Heart right ventricle (tissue), 16 donors: ENCODE data around the gene LILRA5. TPM values are rescaled to one million over a fixed set of nuclear protein-coding genes. Genes with fewer than 3 reads are reported as not detected.

Experiments
- ATAC-seq, 8 donors: fragments of 200-7000 bp; cut with Tn5 transposase; one replicate each; pipeline ENCODE4 v1.9.1; 2020; ENCODE audit warnings: mild to moderate bottlenecking in 8 of 8, moderate library complexity in 8 of 8, moderate number of reproducible peaks in 1 of 8
- DNase-seq, 2 donors: peaks; one replicate each; pipeline ENCODE4 v3.0.0-alpha.2; 2020
- H3K27ac ChIP-seq, 10 donors: fragments of 200-600 bp; sonication (generic) in 2 of 10; one replicate each; pipeline versions ENCODE4 v1.5.0 to v1.8.0; 2020 to 2022; ENCODE audit warnings: mild to moderate bottlenecking in 3 of 10
- H3K27me3 ChIP-seq, 7 donors: fragments of 200-600 bp; one replicate each; pipeline ENCODE4 v1.8.0; 2021 to 2022; ENCODE audit warnings: mild to moderate bottlenecking in 2 of 7
- H3K36me3 ChIP-seq, 9 donors: fragments of 200-600 bp; sonication (generic) in 1 of 9; one replicate each; pipeline versions ENCODE4 v1.5.0 to v1.8.0; 2020 to 2022; ENCODE audit warnings: mild to moderate bottlenecking in 2 of 9
- H3K4me1 ChIP-seq, 9 donors: fragments of 200-600 bp; sonication (generic) in 1 of 9; one replicate each; pipeline versions ENCODE4 v1.5.0 to v1.8.0; 2020 to 2022; ENCODE audit warnings: mild to moderate bottlenecking in 4 of 9
- H3K4me3 ChIP-seq, 10 donors: fragments of 200-600 bp; sonication (generic) in 2 of 10; one replicate each; pipeline versions ENCODE4 v1.5.0 to v1.8.0; 2020 to 2022; ENCODE audit warnings: mild to moderate bottlenecking in 7 of 10, moderate library complexity in 2 of 10
- H3K9me3 ChIP-seq, 11 donors: fragments of 200-600 bp in 10 of 11; sonication (generic) in 2 of 11; one replicate each; pipeline versions ENCODE4 v1.5.0 to v1.8.0; 2013 to 2022; ENCODE audit warnings: mild to moderate bottlenecking in 2 of 11, control low read depth in 1 of 11, moderate library complexity in 1 of 11
- WGBS, 2 donors: extraction: QIAGEN DNeasy Blood & Tissue Kit; methylation state at CpG; one replicate each; pipeline ENCODE4 v1.1.7; 2013; ENCODE audit warnings: inconsistent platforms in 1 of 2; 5-methylcytosine and 5-hydroxymethylcytosine counted together
- intact Hi-C, 10 donors: fragments of 100-400 bp; cut with DNase I; formaldehyde crosslinking; loops; one replicate each; pipeline versions ENCODE4 v1.11.1 to v1.14.2; 2022
- polyA plus RNA-seq, 2 donors: library from polyadenylated mRNA; stranded (reverse); fragments of 200-250 nt; gene quantifications; one replicate each; pipeline ENCODE4 v1.2.3, GENCODE V29; 2013
- total RNA-seq, 10 donors: library from RNA; stranded (reverse); fragmentation: NEBNext Ultra II Directional in 3 of 10; extraction: Animal tissue kit (Norgen Biotek cat#: 25700) in 3 of 10; gene quantifications; one replicate each; pipeline versions ENCODE4 v1.2.1 to v1.2.4, GENCODE V29; 2021 to 2023
- TF ChIP-seq, protein P1 (sequence below), 9 donors: fragments of 200-600 bp; sonication (generic) in 2 of 9; IDR thresholded peaks; one replicate each; pipeline versions ENCODE4 v1.5.0 to v1.8.0; 2021 to 2022; ENCODE audit warnings: antibody characterized with exemption in 9 of 9, mild to moderate bottlenecking in 5 of 9, moderate library complexity in 1 of 9
- donor health status: Arrhythmogenic right ventricular cardiomyopathy.
- donor health status: ischemic (EF 13 %, LVEDD 7.1; RV severe dilation, severe dysfunction).
- donor health status: healthy with polysubstance abuse.
- donor health status: DM: no; HTN: yes; CAD: no.
- donor health status: DM: no; HTN: no; CAD: no.
- donor health status: ischemic (EF 25% LVEDD 6.9; RV normal size, moderate dysfunction).
- donor health status: ischemic (EF 25% LVEDD 5.7; RV mildly dilated, moderate dysfunction).
- donor health status: healthy.
- donor health status: DM: yes; HTN: yes; CAD: no.
- donor health status: Ischemic cardiomyopathy.
- donor health status: ischemic (EF 35%, LVEDD 5.7; RV mildly dilated, moderate dysfunction).
- donor health status: nonischemic (EF 11% LVEDD 7.7; RV severe dilation, severe dysfunction).
- donor health status: DM: yes; HTN: yes; CAD: no.
- donor health status: PGD.
- donor health status: ischemic (EF 29% LVEDD 5.4; RV normal size, mild dysfunction).
- donor health status: nonischemic (EF 23%, LVEDD 6.1; RV moderate dilation, normal function).

Gene LILRA5
- total and polyA plus RNA-seq, 12 donors: 0.26 to 8.5 (median 1.3) TPM

DNA sequence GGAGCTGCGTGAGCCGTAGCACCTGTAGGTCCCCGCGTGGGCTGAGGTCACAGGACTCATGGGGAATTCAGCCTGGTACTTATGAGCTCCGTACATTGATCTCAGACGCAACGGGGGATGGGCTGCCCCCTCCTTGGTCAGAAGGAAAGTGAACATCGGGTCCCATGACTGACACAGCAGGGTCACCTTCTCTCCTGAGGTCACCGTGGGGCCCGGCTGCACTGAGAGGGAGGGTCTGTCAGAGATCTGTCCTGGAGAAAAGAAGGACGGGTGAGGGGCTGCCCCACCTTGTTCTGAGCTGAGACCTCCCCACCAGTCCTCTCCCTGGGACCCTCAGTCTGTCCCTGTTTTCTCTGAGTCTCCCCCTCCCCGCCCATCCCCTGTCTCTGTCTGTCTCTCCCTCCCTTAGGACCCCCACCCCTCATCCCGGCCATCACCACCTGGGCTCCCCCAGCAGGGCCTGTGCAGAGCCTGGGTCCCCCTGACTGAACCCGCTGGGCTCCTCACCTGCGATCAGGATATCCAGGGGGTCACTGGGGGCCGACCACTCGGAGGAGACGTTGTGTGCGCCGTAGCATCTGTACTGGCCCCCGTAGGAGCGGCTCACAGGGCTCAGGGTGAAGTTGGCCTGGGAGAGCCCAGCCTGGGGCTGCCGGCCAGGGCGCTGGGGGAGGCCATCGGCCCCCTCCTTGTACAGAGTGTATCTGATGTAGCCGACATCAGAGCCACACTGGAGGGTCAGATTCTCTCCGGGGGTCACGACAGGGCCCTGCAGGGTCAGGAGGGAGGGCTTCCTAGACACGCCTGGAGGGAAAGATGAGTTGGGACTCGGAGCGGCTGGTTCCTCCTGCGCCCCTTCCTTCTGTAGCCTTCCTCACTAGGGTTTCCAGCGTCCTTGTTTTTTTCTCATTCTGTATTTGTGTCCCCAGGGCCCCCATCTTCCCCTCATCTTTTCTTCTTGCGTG lies 24.2 kb upstream of the LILRA5 start:
- no peak overlapping the region for H3K4me3 ChIP-seq
- H3K4me1 ChIP-seq: peaks cover 0 to 14% (median 0%) of the 10 kb centered on the region in 9 donors
- H3K36me3 ChIP-seq: no peaks in the 10 kb centered on the region
- ATAC-seq (no peak), DNase-seq (no peak)
- WGBS, 2 donors: 76 to 78% methylated on average over 34 of the region's 34 CpGs
- intact Hi-C loops: no loop called here
- peaks cover 0 to 22% (median 10%) of the 10 kb centered on the region in 7 donors for H3K27me3 ChIP-seq
- TF ChIP-seq, protein P1, sequence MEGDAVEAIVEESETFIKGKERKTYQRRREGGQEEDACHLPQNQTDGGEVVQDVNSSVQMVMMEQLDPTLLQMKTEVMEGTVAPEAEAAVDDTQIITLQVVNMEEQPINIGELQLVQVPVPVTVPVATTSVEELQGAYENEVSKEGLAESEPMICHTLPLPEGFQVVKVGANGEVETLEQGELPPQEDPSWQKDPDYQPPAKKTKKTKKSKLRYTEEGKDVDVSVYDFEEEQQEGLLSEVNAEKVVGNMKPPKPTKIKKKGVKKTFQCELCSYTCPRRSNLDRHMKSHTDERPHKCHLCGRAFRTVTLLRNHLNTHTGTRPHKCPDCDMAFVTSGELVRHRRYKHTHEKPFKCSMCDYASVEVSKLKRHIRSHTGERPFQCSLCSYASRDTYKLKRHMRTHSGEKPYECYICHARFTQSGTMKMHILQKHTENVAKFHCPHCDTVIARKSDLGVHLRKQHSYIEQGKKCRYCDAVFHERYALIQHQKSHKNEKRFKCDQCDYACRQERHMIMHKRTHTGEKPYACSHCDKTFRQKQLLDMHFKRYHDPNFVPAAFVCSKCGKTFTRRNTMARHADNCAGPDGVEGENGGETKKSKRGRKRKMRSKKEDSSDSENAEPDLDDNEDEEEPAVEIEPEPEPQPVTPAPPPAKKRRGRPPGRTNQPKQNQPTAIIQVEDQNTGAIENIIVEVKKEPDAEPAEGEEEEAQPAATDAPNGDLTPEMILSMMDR (IDR thresholded peaks at IDR 0.05): no peak
- no peaks in the 10 kb centered on the region for H3K9me3 ChIP-seq
- no peak overlapping the region for H3K27ac ChIP-seq

DNA sequence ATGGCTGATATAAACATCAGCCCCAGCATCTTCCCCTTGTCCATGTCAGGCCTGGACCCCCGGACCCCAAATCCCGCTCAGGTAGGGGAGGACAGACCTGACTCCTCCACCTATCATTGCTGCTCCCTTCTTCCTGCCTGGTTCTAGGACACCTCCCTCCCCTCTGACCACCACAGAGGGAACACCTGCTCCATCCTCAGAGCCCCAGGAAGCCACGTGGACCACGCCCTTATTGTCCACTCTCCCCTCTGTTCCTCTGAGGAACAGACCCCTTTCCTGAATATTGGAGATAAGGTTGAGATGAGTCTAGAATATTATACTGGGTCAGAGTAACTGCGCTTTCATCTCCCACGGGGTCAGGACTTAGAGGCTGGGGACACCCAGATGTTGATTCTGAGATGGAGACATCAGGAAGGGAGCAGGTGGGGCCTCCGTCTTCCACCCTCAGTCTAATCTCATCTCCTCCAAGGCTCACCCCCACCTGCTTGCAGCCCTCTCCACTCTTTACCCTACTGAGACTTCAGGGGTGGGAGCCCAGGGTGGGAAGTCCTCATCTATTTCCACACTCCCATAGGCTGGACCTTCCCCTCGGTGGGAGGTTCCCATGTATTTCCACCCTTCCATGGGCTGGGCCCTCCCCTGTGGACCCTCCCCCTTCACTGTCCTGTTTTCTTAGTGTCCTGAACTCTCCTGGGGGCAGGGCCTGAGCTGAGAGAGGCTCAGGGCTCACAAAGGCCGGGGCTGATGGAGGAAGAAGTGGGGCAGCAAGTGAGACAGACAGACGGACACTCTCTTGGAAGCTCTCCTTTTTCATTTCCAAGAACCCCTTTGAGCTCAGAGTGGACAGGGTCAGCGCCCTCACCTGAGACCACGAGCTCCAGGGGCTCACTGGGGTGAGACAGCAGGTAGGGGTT lies 23.3 kb upstream of the LILRA5 start:
- Histone ChIP-seq H3K9me3 (no peaks in the 10 kb centered on the region), H3K4me1 (peaks cover 0 to 14% (median 0%) of the 10 kb centered on the region in 9 donors), H3K27me3 (peaks cover 0 to 26% (median 10%) of the 10 kb centered on the region in 7 donors), H3K27ac (no peak overlapping the region), H3K4me3 (no peak overlapping the region), H3K36me3 (no peaks in the 10 kb centered on the region)
- intact Hi-C loops: no loop called here
- 77 to 79% methylated on average over 12 of the region's 12 CpGs for WGBS, 2 donors
- TF ChIP-seq, protein P1 (IDR thresholded peaks at IDR 0.05): no peak
- DNase-seq (no peak), ATAC-seq (no peak)

DNA sequence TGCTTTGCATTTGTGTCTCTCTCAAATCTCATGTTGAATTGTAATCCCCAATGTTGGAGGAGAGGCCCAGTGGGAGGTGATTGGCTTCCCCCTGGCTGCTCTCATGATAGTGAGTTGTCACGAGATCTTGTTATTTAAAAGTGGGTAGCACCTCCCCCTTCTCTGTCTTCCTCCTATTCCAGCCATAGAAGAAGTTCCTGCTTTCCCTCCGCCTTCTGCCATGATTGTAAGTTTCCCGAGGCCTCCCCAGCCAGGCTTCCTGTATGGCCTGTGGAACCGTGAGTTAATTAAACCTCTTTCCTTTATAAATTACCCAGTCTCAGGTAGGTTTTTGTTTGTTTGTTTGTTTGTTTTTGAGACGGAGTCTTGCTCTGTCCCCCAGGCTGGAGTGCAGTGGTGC lies 22.2 kb upstream of the LILRA5 start:
- Histone ChIP-seq H3K27me3 (peaks cover 0 to 27% (median 12%) of the 10 kb centered on the region in 7 donors), H3K4me3 (peak overlapping the region in 1 of 10 donors; percentile 18), H3K27ac (peak overlapping the region in 1 of 10 donors; percentile 31), H3K9me3 (no peaks in the 10 kb centered on the region), H3K4me1 (peaks cover 0 to 11% (median 0%) of the 10 kb centered on the region in 9 donors), H3K36me3 (no peaks in the 10 kb centered on the region)
- DNase-seq: no peak
- 46% methylated on average over 5 of the region's 5 CpGs for whole genome bisulfite sequencing, 2 donors
- intact Hi-C loops: no loop called here
- ATAC-seq: no peak
- TF ChIP-seq, protein P1 (IDR thresholded peaks at IDR 0.05): no peak
